ENCODE measurements around the gene ORMDL2. TPM values are rescaled to one million over a fixed set of nuclear protein-coding genes. Genes with fewer than 3 reads are reported as not detected.

The ORMDL2 gene
- total RNA-seq, 1 donor from 2014 or later = 40.5 TPM

DNA sequence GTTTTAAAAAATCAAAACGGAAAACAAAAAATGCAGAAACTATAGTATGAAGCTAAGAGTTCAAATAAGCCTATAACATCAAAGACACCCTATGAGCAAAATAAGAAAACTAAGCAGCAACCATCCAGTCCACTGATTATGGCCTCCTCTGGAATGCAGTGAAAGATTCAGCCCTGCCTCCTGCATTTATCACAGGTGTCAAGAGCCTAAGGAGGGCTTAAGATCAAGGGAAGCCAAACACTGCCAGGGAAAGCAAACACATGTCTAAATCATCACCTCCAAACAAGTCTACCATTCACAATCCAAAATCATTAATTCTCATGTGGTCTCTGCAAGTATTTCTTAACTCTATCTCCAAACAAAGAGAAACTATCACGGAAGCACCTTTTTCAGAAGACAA is 28.7 kb upstream of the ORMDL2 start:
- peaks cover 35% of the 10 kb centered on the region for H3K36me3 Mint-ChIP-seq (ENCODE audit: insufficient read depth)

GRCh38 chr12:55789893-55790292 is 27.9 kb upstream of the ORMDL2 start:
- Mint-ChIP-seq H3K36me3 (ENCODE audit: insufficient read depth) (peaks cover 37% of the 10 kb centered on the region), H3K27ac (peak overlapping the region; percentile 73), H3K4me1 (ENCODE audit: low read depth) (peaks cover 22% of the 10 kb centered on the region), H3K9me3 (ENCODE audit: low read depth) (no peaks in the 10 kb centered on the region), H3K4me3 (ENCODE audit: low read depth) (no peak overlapping the region), H3K27me3 (no peaks in the 10 kb centered on the region)
- no peak for DNase-seq (ENCODE audit: low spot score, unreplicated experiment)
- TF ChIP-seq, protein P1, sequence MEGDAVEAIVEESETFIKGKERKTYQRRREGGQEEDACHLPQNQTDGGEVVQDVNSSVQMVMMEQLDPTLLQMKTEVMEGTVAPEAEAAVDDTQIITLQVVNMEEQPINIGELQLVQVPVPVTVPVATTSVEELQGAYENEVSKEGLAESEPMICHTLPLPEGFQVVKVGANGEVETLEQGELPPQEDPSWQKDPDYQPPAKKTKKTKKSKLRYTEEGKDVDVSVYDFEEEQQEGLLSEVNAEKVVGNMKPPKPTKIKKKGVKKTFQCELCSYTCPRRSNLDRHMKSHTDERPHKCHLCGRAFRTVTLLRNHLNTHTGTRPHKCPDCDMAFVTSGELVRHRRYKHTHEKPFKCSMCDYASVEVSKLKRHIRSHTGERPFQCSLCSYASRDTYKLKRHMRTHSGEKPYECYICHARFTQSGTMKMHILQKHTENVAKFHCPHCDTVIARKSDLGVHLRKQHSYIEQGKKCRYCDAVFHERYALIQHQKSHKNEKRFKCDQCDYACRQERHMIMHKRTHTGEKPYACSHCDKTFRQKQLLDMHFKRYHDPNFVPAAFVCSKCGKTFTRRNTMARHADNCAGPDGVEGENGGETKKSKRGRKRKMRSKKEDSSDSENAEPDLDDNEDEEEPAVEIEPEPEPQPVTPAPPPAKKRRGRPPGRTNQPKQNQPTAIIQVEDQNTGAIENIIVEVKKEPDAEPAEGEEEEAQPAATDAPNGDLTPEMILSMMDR (IDR thresholded peaks at IDR 0.05; ENCODE audit: unreplicated experiment) = no peak

More for the DNA sequence above, 28.7 kb upstream of the ORMDL2 start:
- peaks cover 22% of the 10 kb centered on the region for H3K4me1 Mint-ChIP-seq (ENCODE audit: low read depth)
- H3K27me3 Mint-ChIP-seq = no peaks in the 10 kb centered on the region
- H3K27ac Mint-ChIP-seq = peak overlapping the region; percentile 88
- peak overlapping the region; percentile 41 for H3K4me3 Mint-ChIP-seq (ENCODE audit: low read depth)
- TF ChIP-seq, protein P1 (IDR thresholded peaks at IDR 0.05; ENCODE audit: unreplicated experiment) = no peak
- no peaks in the 10 kb centered on the region for H3K9me3 Mint-ChIP-seq (ENCODE audit: low read depth)
- DNase-seq (ENCODE audit: low spot score, unreplicated experiment) = no peak

DNA sequence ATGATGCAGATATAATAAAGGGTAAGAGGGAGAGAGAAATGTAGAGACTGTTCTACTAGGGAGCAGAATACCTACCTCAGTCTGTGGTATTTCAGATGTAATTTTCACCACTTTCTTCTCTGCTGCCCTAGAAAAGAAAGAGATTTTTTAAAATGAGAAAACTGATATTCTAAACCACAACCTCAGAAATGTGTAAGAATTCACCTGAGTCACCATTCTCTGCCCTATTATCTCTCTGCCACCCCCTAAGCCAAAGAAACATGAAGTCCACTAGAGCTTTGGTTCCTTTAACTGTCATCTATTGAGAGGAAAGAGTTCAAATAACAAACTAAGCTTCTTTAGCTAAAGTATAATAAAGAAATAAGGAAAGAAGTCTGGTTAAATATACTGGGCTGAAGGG is 21.9 kb upstream of the ORMDL2 start:
- Mint-ChIP-seq H3K36me3 (ENCODE audit: insufficient read depth) (peaks cover 12% of the 10 kb centered on the region), H3K27me3 (no peaks in the 10 kb centered on the region), H3K27ac (no peak overlapping the region), H3K4me1 (ENCODE audit: low read depth) (peaks cover 6% of the 10 kb centered on the region), H3K9me3 (ENCODE audit: low read depth) (no peaks in the 10 kb centered on the region), H3K4me3 (ENCODE audit: low read depth) (no peak overlapping the region)
- TF ChIP-seq, protein P1 (IDR thresholded peaks at IDR 0.05; ENCODE audit: unreplicated experiment) = no peak
- DNase-seq (ENCODE audit: low spot score, unreplicated experiment) = no peak

- Mint-ChIP-seq H3K27me3 (no peaks in the 10 kb centered on the region), H3K9me3 (ENCODE audit: low read depth) (no peaks in the 10 kb centered on the region), H3K4me3 (ENCODE audit: low read depth) (no peak overlapping the region), H3K36me3 (ENCODE audit: insufficient read depth) (peaks cover 15% of the 10 kb centered on the region), H3K27ac (no peak overlapping the region), H3K4me1 (ENCODE audit: low read depth) (peaks cover 6% of the 10 kb centered on the region)
- no peak for DNase-seq (ENCODE audit: low spot score, unreplicated experiment)
- TF ChIP-seq, protein P1 (IDR thresholded peaks at IDR 0.05; ENCODE audit: unreplicated experiment) = peak; percentile 71
Observed at GRCh38 chr12:55797068-55797467, 20.8 kb upstream of the ORMDL2 start.

- TF ChIP-seq, protein P1 (IDR thresholded peaks at IDR 0.05; ENCODE audit: unreplicated experiment) = no peak
- no peaks in the 10 kb centered on the region for H3K27me3 Mint-ChIP-seq
Observed at GRCh38 chr12:55797550-55797949, 20.3 kb upstream of the ORMDL2 start.

More at GRCh38 chr12:55797550-55797949, 20.3 kb upstream of the ORMDL2 start:
- Mint-ChIP-seq H3K9me3 (ENCODE audit: low read depth) (no peaks in the 10 kb centered on the region), H3K36me3 (ENCODE audit: insufficient read depth) (peaks cover 14% of the 10 kb centered on the region), H3K4me1 (ENCODE audit: low read depth) (peaks cover 6% of the 10 kb centered on the region), H3K27ac (no peak overlapping the region), H3K4me3 (ENCODE audit: low read depth) (no peak overlapping the region)
- DNase-seq (ENCODE audit: low spot score, unreplicated experiment) = no peak

Data from progenitor cell of endocrine pancreas (in vitro differentiated cells).